ENCODE results near the gene KMT2B.
A peak's percentile ranks its signal among the peaks of the same experiment; 100 is the strongest.

Gene KMT2B

DNA sequence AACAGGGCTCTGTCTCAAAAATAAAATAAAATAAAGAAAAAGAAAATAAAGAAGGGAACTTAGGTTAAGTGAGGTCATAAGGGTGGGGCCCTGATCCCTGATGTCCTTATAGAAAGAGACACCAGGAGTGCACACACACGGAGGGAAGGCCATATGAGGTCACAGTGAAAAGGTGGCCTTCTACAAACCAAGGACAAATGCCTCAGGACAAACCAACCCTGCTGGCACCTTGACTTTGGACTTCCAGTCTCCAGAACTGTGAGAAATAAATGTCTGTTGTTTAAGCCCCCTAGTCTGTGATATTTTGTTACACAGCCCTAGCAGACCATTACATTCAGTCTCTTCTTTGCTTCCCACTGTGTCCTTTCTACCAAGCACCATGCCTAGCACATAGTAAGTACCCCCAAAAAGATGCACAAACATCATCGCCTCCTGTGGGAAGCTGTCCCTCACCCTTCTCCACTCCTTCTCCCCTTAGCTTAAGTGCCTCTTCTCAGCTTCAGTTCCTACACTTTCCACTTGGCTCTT is 21.8 kb upstream of the KMT2B start:
- in situ Hi-C loops (cut with HindIII; ENCODE audit: low sequenced_read_pairs) = no loop called here

GRCh38 chr19:35696835-35697234 is 21.0 kb upstream of the KMT2B start:
- in situ Hi-C loops (cut with HindIII; ENCODE audit: low sequenced_read_pairs) = no loop called here
- DNase-seq (ENCODE audit: low read depth) = no peak
- H3K4me3 ChIP-seq (ENCODE audit: low read depth, low read length) = no peak overlapping the region
- TF ChIP-seq, protein P1, sequence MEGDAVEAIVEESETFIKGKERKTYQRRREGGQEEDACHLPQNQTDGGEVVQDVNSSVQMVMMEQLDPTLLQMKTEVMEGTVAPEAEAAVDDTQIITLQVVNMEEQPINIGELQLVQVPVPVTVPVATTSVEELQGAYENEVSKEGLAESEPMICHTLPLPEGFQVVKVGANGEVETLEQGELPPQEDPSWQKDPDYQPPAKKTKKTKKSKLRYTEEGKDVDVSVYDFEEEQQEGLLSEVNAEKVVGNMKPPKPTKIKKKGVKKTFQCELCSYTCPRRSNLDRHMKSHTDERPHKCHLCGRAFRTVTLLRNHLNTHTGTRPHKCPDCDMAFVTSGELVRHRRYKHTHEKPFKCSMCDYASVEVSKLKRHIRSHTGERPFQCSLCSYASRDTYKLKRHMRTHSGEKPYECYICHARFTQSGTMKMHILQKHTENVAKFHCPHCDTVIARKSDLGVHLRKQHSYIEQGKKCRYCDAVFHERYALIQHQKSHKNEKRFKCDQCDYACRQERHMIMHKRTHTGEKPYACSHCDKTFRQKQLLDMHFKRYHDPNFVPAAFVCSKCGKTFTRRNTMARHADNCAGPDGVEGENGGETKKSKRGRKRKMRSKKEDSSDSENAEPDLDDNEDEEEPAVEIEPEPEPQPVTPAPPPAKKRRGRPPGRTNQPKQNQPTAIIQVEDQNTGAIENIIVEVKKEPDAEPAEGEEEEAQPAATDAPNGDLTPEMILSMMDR (IDR thresholded peaks at IDR 0.05; ENCODE audit: low read depth, low read length, missing control alignments) = no peak

More for the DNA sequence above, 21.8 kb upstream of the KMT2B start:
- no peak overlapping the region for H3K4me3 ChIP-seq (ENCODE audit: low read depth, low read length)
- TF ChIP-seq, protein P1 (IDR thresholded peaks at IDR 0.05; ENCODE audit: low read depth, low read length, missing control alignments) = no peak
- no peak for DNase-seq (ENCODE audit: low read depth)

DNA sequence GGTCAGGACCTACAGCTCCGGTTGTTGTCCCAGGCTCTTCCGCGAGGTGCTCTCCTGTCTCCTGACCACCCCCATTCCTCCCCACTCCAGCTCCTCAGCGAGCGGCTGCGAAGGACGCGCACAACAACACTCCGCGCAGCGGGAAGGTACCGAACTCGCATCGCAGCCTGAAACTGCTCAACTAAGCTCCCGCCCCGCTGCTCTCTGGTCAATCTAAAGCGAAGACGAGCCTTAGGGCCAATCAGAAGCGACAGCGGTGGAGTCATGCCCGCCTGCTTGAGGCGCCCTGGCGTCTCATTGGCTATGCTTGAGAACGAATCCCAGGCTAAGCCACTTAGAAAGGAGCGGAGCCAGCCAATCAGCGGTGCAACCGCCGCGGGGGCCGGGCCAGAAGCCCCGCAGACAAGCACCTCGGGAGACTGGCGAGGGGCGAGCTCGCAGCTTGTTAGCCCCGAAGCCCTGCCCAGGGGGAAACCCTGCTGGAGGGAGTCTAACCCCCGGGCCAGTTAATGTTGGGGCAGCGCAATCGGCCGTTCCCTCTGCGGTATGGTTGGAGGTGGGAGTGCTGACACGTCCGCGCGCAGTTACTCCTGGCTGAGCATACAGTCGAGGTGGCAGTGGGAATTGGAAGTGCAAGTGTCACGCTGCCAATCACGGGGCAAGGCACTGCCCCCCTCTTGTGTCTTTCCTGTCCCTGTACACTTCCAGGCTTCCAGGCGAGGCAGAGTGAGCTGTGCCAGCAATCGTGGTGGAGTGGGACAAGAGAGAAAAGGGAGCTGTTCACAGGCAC is 15.4 kb upstream of the KMT2B start:
- TF ChIP-seq, protein P1 (IDR thresholded peaks at IDR 0.05; ENCODE audit: low read depth, low read length, missing control alignments) = no peak
- peak; percentile 95 for DNase-seq (ENCODE audit: low read depth)
- in situ Hi-C loops (cut with HindIII; ENCODE audit: low sequenced_read_pairs) = no loop called here
- H3K4me3 ChIP-seq (ENCODE audit: low read depth, low read length) = peak overlapping the region; percentile 52

DNA sequence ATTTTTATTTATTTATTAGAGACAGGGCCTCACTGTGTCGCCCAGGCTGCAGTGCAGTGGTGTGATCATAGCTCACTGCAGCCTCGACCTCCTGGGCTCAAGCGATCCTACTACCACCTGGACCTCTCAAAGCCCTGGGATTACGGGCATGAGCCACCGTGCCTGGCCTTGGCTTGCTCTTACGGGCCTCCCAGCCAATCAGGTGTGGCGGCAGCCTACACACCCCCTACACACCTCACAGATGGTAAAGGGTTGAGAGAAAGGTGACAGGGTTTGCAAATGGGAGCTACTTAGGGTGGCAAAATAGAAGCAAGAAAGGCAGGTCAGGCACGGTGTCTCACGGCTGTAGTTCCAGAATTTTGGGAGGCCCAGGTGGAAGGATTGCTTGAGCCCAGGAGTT is 14.5 kb upstream of the KMT2B start:
- no peak overlapping the region for H3K4me3 ChIP-seq (ENCODE audit: low read depth, low read length)
- in situ Hi-C loops (cut with HindIII; ENCODE audit: low sequenced_read_pairs) = no loop called here
- TF ChIP-seq, protein P1 (IDR thresholded peaks at IDR 0.05; ENCODE audit: low read depth, low read length, missing control alignments) = no peak
- DNase-seq (ENCODE audit: low read depth) = no peak

- in situ Hi-C loops (cut with HindIII; ENCODE audit: low sequenced_read_pairs) = no loop called here
- H3K4me3 ChIP-seq (ENCODE audit: low read depth, low read length) = no peak within 1 kb of the TSS
- TF ChIP-seq, protein P1 (IDR thresholded peaks at IDR 0.05; ENCODE audit: low read depth, low read length, missing control alignments) = no peak
- no peak for DNase-seq (ENCODE audit: low read depth)
These were observed 13.6 kb upstream of the KMT2B start, which contains the start of gene ZBTB32 for GRCh38 chr19:35704218-35704617. Gene ZBTB32, plus strand, starts transcription at chr19:35704558. Its CDS starts 10,069 bp downstream, at chr19:35714627.

- no peak for DNase-seq (ENCODE audit: low read depth)
- H3K4me3 ChIP-seq (ENCODE audit: low read depth, low read length) = no peak overlapping the region
- TF ChIP-seq, protein P1 (IDR thresholded peaks at IDR 0.05; ENCODE audit: low read depth, low read length, missing control alignments) = no peak
- in situ Hi-C loops (cut with HindIII; ENCODE audit: low sequenced_read_pairs) = no loop called here
These were observed 9.4 kb upstream of the KMT2B start for GRCh38 chr19:35708391-35708790.
